OCI-M1 (cell line): ENCODE data around the gene FHOD3.

ENCODE experiments used
- DNase-seq: peaks from one replicate; lab custom pipeline; 2025; lab: John Stamatoyannopoulos, UW

Gene FHOD3

GRCh38 chr18:36296650-36297416, 680 bp upstream of the FHOD3 start:
- peak; percentile 5 for DNase-seq

GRCh38 chr18:36298126-36298741, 721 bp downstream of the FHOD3 start:
- no peak for DNase-seq

GRCh38 chr18:36299015-36299414, 1.5 kb downstream of the FHOD3 start:
- no peak for DNase-seq

DNA sequence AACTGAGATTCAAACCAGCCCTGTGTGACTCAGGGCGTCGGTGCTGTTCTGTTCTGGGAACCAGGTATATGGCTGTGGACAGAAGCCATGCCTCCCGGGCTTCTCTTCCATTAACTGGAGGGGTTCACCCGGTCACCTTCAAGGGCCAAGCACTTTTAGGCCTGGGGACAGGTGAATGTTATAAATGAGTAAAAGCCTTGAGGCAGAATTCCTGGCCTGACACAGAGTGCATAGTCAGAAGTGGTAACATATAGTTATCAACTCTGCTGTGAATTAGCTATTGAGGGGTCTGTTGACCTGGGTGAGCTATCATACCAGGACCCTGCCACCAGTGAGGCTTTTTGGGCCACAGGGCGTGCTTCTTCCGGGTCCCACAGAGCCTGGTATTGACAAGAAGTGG, 2.7 kb downstream of the FHOD3 start:
- DNase-seq, result no peak

- DNase-seq, result no peak
Observed at GRCh38 chr18:36301884-36302283, 4.4 kb downstream of the FHOD3 start.

DNA sequence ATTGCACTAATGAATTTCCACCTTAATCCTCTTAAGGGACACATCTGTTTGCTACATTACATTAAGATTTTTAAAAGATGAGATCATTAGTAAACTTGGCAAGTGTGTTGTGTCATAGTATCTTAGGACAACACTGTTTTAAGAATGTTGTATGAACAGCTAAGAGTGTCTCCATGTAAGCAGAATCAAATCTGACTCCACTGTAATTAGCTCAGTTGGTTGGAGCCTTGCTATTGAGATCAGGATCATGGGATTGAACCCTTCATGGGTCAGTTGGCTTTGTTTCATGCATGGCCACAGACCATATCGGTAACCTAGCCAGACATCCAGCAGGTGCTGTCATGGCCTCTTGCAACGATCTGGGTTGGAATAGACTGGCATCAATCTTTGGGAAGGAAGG, 5.2 kb downstream of the FHOD3 start:
- DNase-seq, result no peak

DNA sequence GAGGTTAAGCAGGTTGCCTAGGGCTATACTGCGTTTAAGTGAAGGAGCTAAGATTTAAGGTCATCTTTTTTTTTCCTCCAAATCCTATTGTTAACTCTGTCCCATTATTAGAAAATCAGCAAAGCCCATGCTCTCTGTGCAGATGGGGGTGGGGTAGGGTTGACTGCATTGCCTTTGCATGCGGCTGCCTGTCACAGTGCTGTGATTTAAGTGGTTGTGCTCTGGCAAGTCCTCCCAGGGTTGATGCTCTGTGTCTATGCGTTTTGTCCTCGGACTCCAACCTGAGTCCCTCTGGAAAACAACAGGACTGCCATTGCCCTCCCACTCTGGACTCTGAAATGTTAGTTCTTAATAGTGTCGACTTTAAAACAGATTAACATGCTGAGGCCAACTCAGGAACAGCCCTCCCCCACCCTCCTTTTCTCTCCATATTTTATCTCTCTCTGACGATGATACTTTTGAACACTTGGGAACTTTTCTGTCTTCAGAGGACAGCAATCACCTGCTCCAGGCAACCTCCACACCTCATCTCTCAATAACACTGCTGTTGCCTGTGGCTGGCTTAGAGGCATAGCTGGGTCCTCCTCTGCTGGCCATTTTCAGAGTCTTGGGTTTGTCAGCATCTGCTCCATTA, 5.8 kb downstream of the FHOD3 start:
- no peak for DNase-seq

DNA sequence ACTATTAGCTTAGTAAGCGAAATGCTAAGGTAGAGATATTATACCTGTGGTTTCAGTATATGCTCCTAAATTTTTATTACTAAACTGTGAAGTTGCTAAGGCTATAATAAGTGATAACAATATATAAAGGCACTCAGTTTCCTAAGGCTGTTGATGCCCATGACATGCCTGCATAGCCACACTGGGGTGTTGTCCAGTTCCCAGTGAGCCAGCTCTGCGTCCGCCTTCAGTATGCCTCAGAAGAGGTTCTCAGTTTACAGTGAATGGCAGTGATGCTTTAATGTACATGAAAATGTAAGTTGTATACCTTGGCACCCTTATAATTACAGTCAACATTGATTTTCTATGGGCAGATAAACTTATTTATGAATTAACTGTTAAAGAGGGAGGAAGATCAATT, 7.2 kb downstream of the FHOD3 start:
- no peak for DNase-seq

DNA sequence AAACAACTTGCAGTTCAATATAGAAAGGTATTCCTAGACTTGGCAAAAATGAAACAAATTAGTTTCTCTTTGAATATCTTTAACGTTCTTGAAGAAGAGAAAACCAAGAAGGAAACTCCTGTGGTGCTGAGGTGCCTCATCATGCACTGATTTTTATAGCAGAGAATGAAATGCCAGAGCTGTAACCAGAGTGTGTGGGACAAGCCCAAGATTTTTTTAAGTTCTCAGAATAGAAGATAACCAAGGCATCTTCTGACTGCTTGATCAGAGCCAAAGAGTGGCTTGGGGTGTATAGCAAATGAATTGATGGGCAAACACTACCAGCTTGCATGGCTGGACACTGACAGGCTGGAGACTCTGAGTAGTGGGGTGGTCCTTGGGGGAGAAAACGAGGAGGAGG, 7.9 kb downstream of the FHOD3 start:
- no peak for DNase-seq

GRCh38 chr18:36307513-36307912, 10.0 kb downstream of the FHOD3 start:
- no peak for DNase-seq

GRCh38 chr18:36308711-36309435, 11.4 kb downstream of the FHOD3 start:
- no peak for DNase-seq

DNA sequence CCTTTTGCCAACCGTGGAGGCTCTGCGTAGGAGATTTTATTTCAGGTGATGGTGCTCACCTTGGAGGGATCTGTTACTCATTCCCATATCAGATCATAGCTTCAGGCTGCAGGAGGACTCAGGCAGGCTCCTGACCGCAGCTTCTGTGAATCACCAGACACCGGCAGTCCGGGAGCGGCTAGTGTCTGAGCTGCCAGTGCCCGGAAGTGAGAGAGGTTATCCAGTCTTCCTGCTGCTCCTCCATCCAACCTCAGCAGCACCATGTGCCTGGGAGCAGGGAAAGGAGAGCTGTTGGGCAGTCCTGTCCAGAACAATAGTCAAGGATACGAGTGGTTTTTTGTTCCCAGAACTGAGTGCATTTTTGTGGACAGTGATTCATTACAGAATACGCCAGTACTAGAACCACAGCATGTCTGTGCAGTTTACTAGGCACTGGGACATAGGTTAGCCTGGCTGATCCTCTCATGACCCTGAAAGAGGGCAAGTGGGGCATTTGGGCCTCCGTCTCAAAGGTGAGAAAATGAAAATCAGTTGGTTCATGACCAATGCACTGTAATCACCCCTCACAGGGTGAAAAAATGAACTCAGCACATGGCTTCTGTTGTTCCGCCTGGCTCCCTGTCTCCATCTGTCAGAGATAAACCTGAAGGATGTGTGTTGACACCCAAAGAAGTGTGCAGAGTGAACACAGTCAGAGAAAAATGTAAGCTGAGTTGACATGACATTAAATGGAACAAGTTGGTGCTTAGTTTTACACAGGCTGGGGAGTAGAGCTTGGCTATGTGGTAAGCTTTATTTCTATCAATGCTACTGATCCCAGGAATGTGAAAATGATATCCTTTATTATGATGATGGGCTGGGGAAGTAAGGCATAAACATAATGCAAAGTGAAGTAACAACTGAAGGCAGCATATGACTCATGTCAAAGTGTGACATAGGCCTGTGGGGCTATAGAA, 12.2 kb downstream of the FHOD3 start:
- no peak for DNase-seq

GRCh38 chr18:36311026-36311570, 13.6 kb downstream of the FHOD3 start:
- DNase-seq, result no peak

DNA sequence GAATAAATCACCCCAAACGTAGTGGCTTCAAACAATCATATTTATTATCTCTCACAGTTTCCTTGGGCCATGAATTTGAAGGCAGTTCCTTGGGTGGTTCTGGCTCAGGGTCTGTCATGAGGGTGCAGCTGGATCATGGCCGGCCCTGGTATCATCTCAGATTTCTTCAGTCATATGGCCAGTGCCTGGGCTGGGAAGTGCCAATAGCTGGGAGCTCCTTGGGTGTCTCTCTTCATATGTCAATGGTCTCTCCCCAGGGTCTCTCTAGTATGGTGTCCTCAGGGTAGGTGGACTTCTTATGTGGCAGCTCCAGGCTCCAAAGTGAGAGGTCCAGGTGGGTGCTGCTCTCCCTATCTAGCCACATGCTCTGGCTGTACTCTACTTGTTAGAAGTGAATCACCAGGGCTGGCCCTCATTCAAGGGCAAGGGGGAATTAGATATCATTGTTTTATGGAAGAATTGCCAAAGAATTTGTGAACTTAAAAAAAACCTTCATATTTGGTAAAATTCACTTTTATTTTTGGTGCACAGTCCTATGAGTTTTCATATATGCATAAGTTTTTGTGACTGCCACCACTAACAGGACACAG, 15.4 kb downstream of the FHOD3 start:
- no peak for DNase-seq

- DNase-seq, result no peak
Observed at GRCh38 chr18:36314098-36314497, 16.6 kb downstream of the FHOD3 start.

- DNase-seq, result no peak
Observed at GRCh38 chr18:36314754-36315153, 17.2 kb downstream of the FHOD3 start.

GRCh38 chr18:36315736-36316135, 18.2 kb downstream of the FHOD3 start:
- no peak for DNase-seq

DNA sequence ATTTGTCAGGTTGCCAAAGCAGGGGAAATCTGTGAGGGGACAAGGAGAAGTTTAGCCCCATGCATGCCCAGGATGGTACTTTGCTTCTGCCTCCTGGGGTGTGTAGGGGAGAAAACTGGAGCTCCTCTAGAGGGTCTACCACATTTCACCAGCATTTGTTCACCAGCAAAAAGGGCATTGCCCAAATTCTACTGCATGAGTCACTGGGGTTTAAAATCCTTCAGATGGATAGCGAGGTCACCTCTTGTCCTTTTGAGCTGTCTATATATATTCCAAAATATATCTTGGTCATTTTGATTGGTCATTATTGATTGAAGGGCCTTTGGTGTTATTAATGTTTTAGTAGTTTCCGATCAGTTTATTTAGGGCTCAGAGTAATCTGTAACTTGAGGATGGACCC, 18.7 kb downstream of the FHOD3 start:
- DNase-seq, result no peak

DNA sequence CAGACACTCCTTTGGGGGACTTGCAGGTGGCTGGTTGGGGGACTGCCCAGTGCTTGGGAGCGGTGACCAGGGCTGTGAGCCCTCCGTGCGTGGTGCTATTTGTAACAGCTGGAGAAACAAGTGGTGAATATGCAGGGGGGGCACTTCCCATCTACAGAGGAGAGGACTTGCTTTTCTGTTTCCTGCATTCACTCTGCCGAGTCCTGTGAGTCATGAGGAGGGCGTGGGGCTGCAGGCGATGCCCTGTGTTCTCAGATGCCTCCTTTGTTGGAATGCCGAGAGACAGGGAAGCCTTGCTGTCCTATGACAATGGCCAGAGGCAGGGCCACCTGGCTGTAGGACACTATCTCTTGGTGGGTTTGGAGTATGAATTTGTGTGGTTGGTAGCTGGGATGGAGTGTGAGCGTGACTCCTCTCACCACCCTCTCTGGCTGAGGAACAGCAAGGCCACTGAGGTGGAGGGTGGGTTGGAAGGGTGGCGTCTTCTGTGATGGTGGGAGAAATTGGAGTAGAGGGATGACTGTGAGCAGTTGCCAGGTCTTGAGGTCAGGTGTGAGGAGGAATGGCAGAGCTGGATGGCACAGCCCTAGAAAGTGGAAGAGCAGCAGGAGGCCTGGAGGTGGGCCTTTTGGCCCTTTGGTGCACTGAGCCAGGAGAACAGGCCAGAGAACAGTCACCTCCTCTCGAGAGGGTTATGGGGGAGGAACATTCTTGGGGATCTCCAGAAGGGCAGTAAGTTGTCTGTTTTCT, 24.3 kb downstream of the FHOD3 start:
- DNase-seq, result no peak

GRCh38 chr18:36322408-36322728, 24.9 kb downstream of the FHOD3 start:
- DNase-seq, result no peak
